ENCODE results near the gene MAMDC4.

DNA sequence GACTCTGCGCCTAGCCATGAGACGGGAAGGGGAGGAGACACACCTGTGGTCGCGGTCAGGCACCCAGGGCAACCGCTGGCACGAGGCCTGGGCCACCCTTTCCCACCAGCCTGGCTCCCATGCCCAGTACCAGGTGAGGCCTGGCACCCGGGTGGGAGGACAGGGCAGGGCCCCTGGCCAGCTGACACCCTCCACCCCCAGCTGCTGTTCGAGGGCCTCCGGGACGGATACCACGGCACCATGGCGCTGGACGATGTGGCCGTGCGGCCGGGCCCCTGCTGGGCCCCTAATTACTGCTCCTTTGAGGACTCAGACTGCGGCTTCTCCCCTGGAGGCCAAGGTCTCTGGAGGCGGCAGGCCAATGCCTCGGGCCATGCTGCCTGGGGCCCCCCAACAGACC is 5.0 kb downstream of the MAMDC4 start:
- no peak for TF ChIP-seq POLR2AphosphoS5 (IDR thresholded peaks at IDR 0.05; ENCODE audit: low read depth, low read length)
- no peak for TF ChIP-seq TAF1 (IDR thresholded peaks at IDR 0.05; ENCODE audit: borderline replicate concordance, low read depth, low read length)

Data from GM12892 (cell line).